ENCODE results near the gene FBXO27.
"Not testable (repeated sequence)": the region's sequence is repeated elsewhere in the genome, so short reads cannot be mapped to it uniquely, and the experiment has no call there.

The FBXO27 gene

GRCh38 chr19:38989066-38989605 is 43.2 kb downstream of the FBXO27 start:
- in situ Hi-C loops (cut with MboI; ENCODE audit: low sequenced_read_pairs) = no loop called here

GRCh38 chr19:38988627-38989026 is 43.7 kb downstream of the FBXO27 start:
- in situ Hi-C loops (cut with MboI; ENCODE audit: low sequenced_read_pairs) = not testable (repeated sequence)

GRCh38 chr19:38987745-38988144 is 44.6 kb downstream of the FBXO27 start:
- in situ Hi-C loops (cut with MboI; ENCODE audit: low sequenced_read_pairs) = not testable (repeated sequence)

GRCh38 chr19:38985262-38985661 is 47.1 kb downstream of the FBXO27 start:
- in situ Hi-C loops (cut with MboI; ENCODE audit: low sequenced_read_pairs) = no loop called here

- in situ Hi-C loops (cut with MboI; ENCODE audit: low sequenced_read_pairs) = no loop called here
Measured at GRCh38 chr19:38980583-38981374, 51.6 kb downstream of the FBXO27 start.

- in situ Hi-C loops (cut with MboI; ENCODE audit: low sequenced_read_pairs) = no loop called here
Measured at GRCh38 chr19:38979812-38980211, 52.5 kb downstream of the FBXO27 start.

- in situ Hi-C loops (cut with MboI; ENCODE audit: low sequenced_read_pairs) = no loop called here
Measured at GRCh38 chr19:38978326-38978689, 54.0 kb downstream of the FBXO27 start.

- in situ Hi-C loops (cut with MboI; ENCODE audit: low sequenced_read_pairs) = no loop called here
Measured at GRCh38 chr19:38977445-38978325, 54.7 kb downstream of the FBXO27 start.

GRCh38 chr19:38975861-38976271 is 56.5 kb downstream of the FBXO27 start:
- in situ Hi-C loops (cut with MboI; ENCODE audit: low sequenced_read_pairs) = no loop called here

- in situ Hi-C loops (cut with MboI; ENCODE audit: low sequenced_read_pairs) = no loop called here
Measured at GRCh38 chr19:38975214-38975860, 57.0 kb downstream of the FBXO27 start, which contains the start of gene FBXO17. Gene FBXO17, minus strand, starts transcription at chr19:38975742. Its CDS starts 25,423 bp downstream, at chr19:38950319.

GRCh38 chr19:38974624-38975213 is 57.6 kb downstream of the FBXO27 start:
- in situ Hi-C loops (cut with MboI; ENCODE audit: low sequenced_read_pairs) = no loop called here

Measured in HL-60/S4 treated with phorbol 12-myristate 13-acetate at 8.2 ng/mL for 4 days and 3 days (cell line).